Measurements from ENCODE around the gene DPEP3.
"Not testable (repeated sequence)": the region's sequence is repeated elsewhere in the genome, so short reads cannot be mapped to it uniquely, and the experiment has no call there.

Gene DPEP3

GRCh38 chr16:67993207-67994039 lies 13.1 kb upstream of the DPEP3 start:
- DNase-seq (ENCODE audit: low spot score) = peak; percentile 82

- no peak for DNase-seq (ENCODE audit: low spot score)
Measured at GRCh38 chr16:67992661-67993206, 12.4 kb upstream of the DPEP3 start.

- DNase-seq (ENCODE audit: low spot score) = no peak
Measured at GRCh38 chr16:67990018-67990386, 9.7 kb upstream of the DPEP3 start.

GRCh38 chr16:67989322-67990017 lies 9.2 kb upstream of the DPEP3 start:
- no peak for DNase-seq (ENCODE audit: low spot score)

- no peak for DNase-seq (ENCODE audit: low spot score)
Measured at GRCh38 chr16:67988675-67989074, 8.4 kb upstream of the DPEP3 start.

- DNase-seq (ENCODE audit: low spot score) = no peak
Measured at GRCh38 chr16:67987460-67988160, 7.3 kb upstream of the DPEP3 start.

- no peak for DNase-seq (ENCODE audit: low spot score)
Measured at GRCh38 chr16:67986949-67987348, 6.7 kb upstream of the DPEP3 start.

GRCh38 chr16:67982011-67982696 lies 1.9 kb upstream of the DPEP3 start:
- no peak for DNase-seq (ENCODE audit: low spot score)

GRCh38 chr16:67977469-67978227 lies 2.7 kb downstream of the DPEP3 start:
- no peak for DNase-seq (ENCODE audit: low spot score)

- DNase-seq (ENCODE audit: low spot score) = no peak
Measured at GRCh38 chr16:67977005-67977404, 3.3 kb downstream of the DPEP3 start.

- no peak for DNase-seq (ENCODE audit: low spot score)
Measured at GRCh38 chr16:67976205-67976604, 4.1 kb downstream of the DPEP3 start.

- no peak for DNase-seq (ENCODE audit: low spot score)
Measured at GRCh38 chr16:67975321-67976105, 4.8 kb downstream of the DPEP3 start.

- not testable (repeated sequence) for DNase-seq (ENCODE audit: low spot score)
Measured at GRCh38 chr16:67972285-67972684, 8.0 kb downstream of the DPEP3 start.

GRCh38 chr16:67971111-67971510 lies 9.2 kb downstream of the DPEP3 start:
- DNase-seq (ENCODE audit: low spot score) = no peak

- DNase-seq (ENCODE audit: low spot score) = no peak
Measured at GRCh38 chr16:67969254-67970039, 10.9 kb downstream of the DPEP3 start.

- peak; percentile 82 for DNase-seq (ENCODE audit: low spot score)
Measured at GRCh38 chr16:67968400-67969253, 11.7 kb downstream of the DPEP3 start, which contains the start of gene SLC12A4. Gene SLC12A4 (minus strand): TSS chr16:67968637. CDS start chr16:67968553, 84 bp downstream.

- DNase-seq (ENCODE audit: low spot score) = peak; percentile 25
Measured at GRCh38 chr16:67967958-67968399, 12.3 kb downstream of the DPEP3 start.

- no peak for DNase-seq (ENCODE audit: low spot score)
Measured at GRCh38 chr16:67967183-67967957, 12.9 kb downstream of the DPEP3 start.

All from LoVo (cell line).